Smooth muscle cell of the brain vasculature (primary cell): ENCODE data around the gene KRTAP15-1.

ENCODE experiments used
- DNase-seq: peaks from one replicate; pipeline ENCODE4 v3.0.0-alpha.2; 2012; ENCODE audit warnings: low read depth, low spot score

The KRTAP15-1 gene

DNA sequence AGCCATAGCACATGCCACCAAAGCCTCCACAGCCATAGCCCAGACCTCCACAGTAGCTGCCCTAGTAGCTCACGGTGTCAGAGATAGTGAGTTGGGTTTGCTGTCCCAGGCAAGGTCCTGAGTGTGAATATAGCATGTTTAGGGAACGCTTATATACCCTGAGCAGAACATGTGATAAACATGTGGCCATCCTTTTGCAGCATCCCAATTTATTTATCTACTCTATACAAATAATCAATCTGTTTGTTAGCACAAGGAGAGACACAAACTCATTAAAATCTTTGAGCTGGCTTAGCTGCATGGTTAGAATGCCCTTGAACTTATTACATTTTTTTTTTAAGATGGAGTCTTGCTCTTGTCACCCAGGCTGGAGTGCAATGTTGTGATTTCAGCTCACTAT lies 47.3 kb downstream of the KRTAP15-1 start, which contains the start of gene KRTAP19-2:
TSS of gene KRTAP19-2 (minus strand) at position 101 of the 400 bp plus-strand sequence. CDS start at position 13, 88 bp downstream.
- no peak for DNase-seq
